BLaER1 treated with 17β-estradiol and CSF1 and Interleukin-3, amounts not matched to agents 10 nM and 100 nM (cell line): ENCODE measurements around the gene NPIPB2.
"Not testable (repeated sequence)": the region's sequence is repeated elsewhere in the genome, so short reads cannot be mapped to it uniquely, and the experiment has no call there.

Experiments
- H3K27ac ChIP-seq, 11 experiments: shearing (Covaris generic); formaldehyde crosslinking; 2 replicates each; pipeline ENCODE4 v1.8.1; 2022
- H3K27me3 ChIP-seq, 11 experiments: shearing (Covaris generic); formaldehyde crosslinking; 2 replicates each; pipeline ENCODE4 v1.8.1; 2022
- H3K36me3 ChIP-seq, 11 experiments: shearing (Covaris generic); formaldehyde crosslinking; 2 replicates each; pipeline ENCODE4 v1.8.1; 2022
- H3K4me1 ChIP-seq, 10 experiments: shearing (Covaris generic); formaldehyde crosslinking; 2 replicates each; pipeline ENCODE4 v1.8.1; 2022
- H3K4me2 ChIP-seq, 11 experiments: shearing (Covaris generic); formaldehyde crosslinking; 2 replicates each; pipeline ENCODE4 v1.8.1; 2022
- H3K4me3 ChIP-seq, 10 experiments: shearing (Covaris generic); formaldehyde crosslinking; 2 replicates each; pipeline ENCODE4 v1.8.1; 2022
- H3K9ac ChIP-seq, 11 experiments: shearing (Covaris generic); formaldehyde crosslinking; 2 replicates each; pipeline ENCODE4 v1.8.1; 2022
- H3K9me3 ChIP-seq, 11 experiments: shearing (Covaris generic); formaldehyde crosslinking; replicated peaks in 1 of 11; 2 replicates each; pipeline ENCODE4 v1.8.1; 2022
- H4K20me1 ChIP-seq, 11 experiments: shearing (Covaris generic); formaldehyde crosslinking; 2 replicates each; pipeline ENCODE4 v1.8.1; 2022
- Cebpa-rat ChIP-seq, 11 experiments: shearing (Covaris generic); IDR thresholded peaks; 2 replicates each; pipeline ENCODE4 v1.8.1; 2022

NPIPB2 gene

DNA sequence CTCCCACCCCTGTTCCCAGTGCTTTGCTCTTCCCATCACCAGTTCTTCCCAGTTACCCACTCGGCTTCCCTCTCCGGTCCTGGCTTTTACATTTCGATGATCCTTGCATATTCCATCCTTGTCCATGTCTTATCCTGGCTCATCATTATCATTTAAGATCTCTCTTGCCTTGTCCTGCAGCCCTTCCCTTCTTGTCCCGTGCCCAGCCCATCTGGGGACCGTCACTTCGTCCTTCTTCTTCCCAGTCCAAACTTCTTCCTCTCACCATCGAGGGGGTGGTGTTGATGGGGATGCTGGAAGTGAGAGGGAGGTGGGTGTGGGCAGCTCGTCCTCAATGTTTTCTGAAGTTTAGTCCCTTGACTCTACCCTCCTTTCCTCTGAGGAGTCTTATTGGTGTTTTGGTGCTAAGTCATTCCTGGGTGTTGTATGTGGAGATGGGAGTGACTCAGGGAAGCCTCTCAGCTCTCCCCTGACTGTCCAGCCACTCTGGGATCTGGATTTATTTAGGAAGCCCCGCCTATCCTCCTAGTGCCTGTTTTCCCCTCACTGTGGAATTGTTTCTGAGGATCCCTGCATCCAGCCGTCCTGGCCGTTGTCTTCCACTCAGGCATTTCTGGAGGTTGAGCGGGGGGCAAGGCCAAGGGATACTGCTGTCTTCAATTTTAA is 35.7 kb upstream of the NPIPB2 start:
- peak overlapping the region; percentile 83 to 100 (median 94) for H3K4me3 ChIP-seq
- H3K27ac ChIP-seq, result peak overlapping the region in 6 of 11 experiments; percentile 68 to 90 (median 88); a peak in 7 of 22 replicates
- H3K27me3 ChIP-seq, result no peaks in the 10 kb centered on the region
- H3K4me1 ChIP-seq, result peaks cover 18 to 42% (median 29%) of the 10 kb centered on the region in 10 experiments
- no peaks in the 10 kb centered on the region for H3K9me3 ChIP-seq
- H3K9ac ChIP-seq, result peak overlapping the region; percentile 86 to 94 (median 89)
- no peak for TF ChIP-seq Cebpa-rat (IDR thresholded peaks at IDR 0.05)
- no peaks in the 10 kb centered on the region; a peak in 1 of 22 replicates for H3K36me3 ChIP-seq
- H4K20me1 ChIP-seq, result peaks cover 0 to 35% (median 0%) of the 10 kb centered on the region in 11 experiments; a peak in 2 of 22 replicates
- H3K4me2 ChIP-seq, result peak overlapping the region; percentile 88 to 99 (median 96)

GRCh38 chr16:11976850-11977375 is 35.1 kb upstream of the NPIPB2 start:
- no peak for TF ChIP-seq Cebpa-rat (IDR thresholded peaks at IDR 0.05)
- Histone ChIP-seq H3K9me3 (no peaks in the 10 kb centered on the region), H4K20me1 (peaks cover 0 to 33% (median 0%) of the 10 kb centered on the region in 11 experiments; a peak in 2 of 22 replicates), H3K4me1 (peaks cover 18 to 42% (median 29%) of the 10 kb centered on the region in 10 experiments), H3K36me3 (no peaks in the 10 kb centered on the region; a peak in 1 of 22 replicates), H3K27ac (peak overlapping the region; percentile 68 to 90 (median 84)), H3K27me3 (no peaks in the 10 kb centered on the region), H3K9ac (peak overlapping the region; percentile 86 to 94 (median 89)), H3K4me3 (peak overlapping the region; percentile 83 to 100 (median 94)), H3K4me2 (peak overlapping the region; percentile 88 to 99 (median 96))

DNA sequence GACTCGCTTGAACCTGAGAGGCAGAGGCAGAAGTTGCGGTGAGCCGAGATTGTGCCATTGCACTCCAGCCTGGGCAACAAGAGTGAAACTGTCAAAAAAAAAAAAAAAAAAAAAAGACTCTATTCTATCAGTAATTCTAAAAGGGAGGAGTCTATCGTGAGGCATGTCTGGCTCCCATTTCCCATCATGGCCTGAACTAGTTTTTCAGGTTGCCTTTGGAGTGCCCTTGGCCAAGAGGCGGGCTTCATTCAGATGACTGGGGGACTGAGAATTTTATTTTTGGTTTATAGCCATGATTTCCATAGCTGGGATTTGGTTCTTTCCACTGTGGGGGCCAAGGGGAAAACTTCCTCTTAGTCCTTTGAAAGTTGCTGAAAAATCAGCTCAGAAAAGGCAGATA is 31.2 kb upstream of the NPIPB2 start:
- Histone ChIP-seq H3K36me3 (no peaks in the 10 kb centered on the region), H4K20me1 (peaks cover 0 to 3% (median 0%) of the 10 kb centered on the region in 11 experiments; a peak in 1 of 22 replicates), H3K4me2 (no peak overlapping the region), H3K9me3 (no peaks in the 10 kb centered on the region), H3K9ac (0 out of 22 replicates have a peak overlapping the region, but pooled peaks of 1 of the 11 experiments have one; percentile 2), H3K4me1 (peaks cover 15 to 21% (median 20%) of the 10 kb centered on the region in 10 experiments), H3K4me3 (no peak overlapping the region), H3K27ac (no peak overlapping the region), H3K27me3 (no peaks in the 10 kb centered on the region)
- no peak for TF ChIP-seq Cebpa-rat (IDR thresholded peaks at IDR 0.05)

- H3K4me1 ChIP-seq, result peaks cover 8 to 18% (median 15%) of the 10 kb centered on the region in 10 experiments
- no peaks in the 10 kb centered on the region for H3K9me3 ChIP-seq
- no peak overlapping the region for H3K9ac ChIP-seq
- H3K36me3 ChIP-seq, result no peaks in the 10 kb centered on the region
- H3K4me2 ChIP-seq, result peak overlapping the region in 3 of 11 experiments; percentile 22 to 45 (median 26); a peak in 3 of 22 replicates
- no peak overlapping the region for H3K4me3 ChIP-seq
- H4K20me1 ChIP-seq, result no peaks in the 10 kb centered on the region
- H3K27me3 ChIP-seq, result no peaks in the 10 kb centered on the region
- H3K27ac ChIP-seq, result no peak overlapping the region
- no peak for TF ChIP-seq Cebpa-rat (IDR thresholded peaks at IDR 0.05)
These were observed 30.3 kb upstream of the NPIPB2 start for GRCh38 chr16:11972128-11972527.

GRCh38 chr16:11970292-11970691 is 28.4 kb upstream of the NPIPB2 start:
- H3K36me3 ChIP-seq, H3K4me3 ChIP-seq, H3K27me3 ChIP-seq, H3K9ac ChIP-seq, H3K4me2 ChIP-seq, H3K27ac ChIP-seq, H3K9me3 ChIP-seq, H4K20me1 ChIP-seq: not testable (repeated sequence)
- peaks cover 12 to 25% (median 23%) of the 10 kb centered on the region in 10 experiments for H3K4me1 ChIP-seq

- Histone ChIP-seq H3K4me2 (no peak overlapping the region), H3K9ac (no peak overlapping the region)
These were observed 26.7 kb upstream of the NPIPB2 start for GRCh38 chr16:11968577-11968976.

GRCh38 chr16:11967195-11967911 is 25.5 kb upstream of the NPIPB2 start:
- Histone ChIP-seq H3K4me2 (peak overlapping the region in 8 of 11 experiments; percentile 36 to 76 (median 70); a peak in 14 of 22 replicates), H3K9ac (no peak overlapping the region)

More at GRCh38 chr16:11968577-11968976, 26.7 kb upstream of the NPIPB2 start:
- no peaks in the 10 kb centered on the region for H3K9me3 ChIP-seq
- no peak overlapping the region for H3K4me3 ChIP-seq
- H4K20me1 ChIP-seq, result no peaks in the 10 kb centered on the region
- peaks cover 12 to 42% (median 39%) of the 10 kb centered on the region in 10 experiments for H3K4me1 ChIP-seq
- no peaks in the 10 kb centered on the region for H3K27me3 ChIP-seq
- H3K36me3 ChIP-seq, result no peaks in the 10 kb centered on the region
- no peak for TF ChIP-seq Cebpa-rat (IDR thresholded peaks at IDR 0.05)
- H3K27ac ChIP-seq, result no peak overlapping the region

DNA sequence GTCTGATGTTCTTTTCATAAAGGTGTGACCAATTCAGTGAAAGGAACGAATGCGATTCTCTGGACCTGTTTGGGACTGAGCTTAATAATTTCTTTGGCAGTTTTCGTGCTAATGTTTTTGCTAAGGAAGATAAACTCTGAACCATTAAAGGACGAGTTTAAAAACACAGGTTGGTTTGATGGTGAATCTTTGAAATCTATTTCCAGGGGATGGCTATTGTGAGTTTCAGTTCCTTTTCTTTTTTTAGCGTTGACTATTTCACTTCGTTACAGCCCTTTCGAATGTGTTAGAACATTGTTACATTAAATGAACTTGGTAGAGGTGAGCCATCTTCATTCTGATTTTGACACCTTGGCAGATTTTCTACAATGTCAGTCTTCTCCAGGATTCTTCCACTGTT is 24.3 kb upstream of the NPIPB2 start:
- H3K4me1 ChIP-seq, result peaks cover 12 to 50% (median 40%) of the 10 kb centered on the region in 10 experiments
- H3K27ac ChIP-seq, result peak overlapping the region in 2 of 11 experiments; percentile 0 to 11; a peak in 2 of 22 replicates
- no peak for TF ChIP-seq Cebpa-rat (IDR thresholded peaks at IDR 0.05)
- H3K4me3 ChIP-seq, result no peak overlapping the region; a peak in 1 of 20 replicates
- no peaks in the 10 kb centered on the region for H3K9me3 ChIP-seq
- no peaks in the 10 kb centered on the region for H3K36me3 ChIP-seq
- peak overlapping the region; percentile 36 to 76 (median 70) for H3K4me2 ChIP-seq
- H4K20me1 ChIP-seq, result no peaks in the 10 kb centered on the region
- peak overlapping the region in 1 of 11 experiments; percentile 9; a peak in 1 of 22 replicates for H3K9ac ChIP-seq
- no peaks in the 10 kb centered on the region for H3K27me3 ChIP-seq

More at GRCh38 chr16:11967195-11967911, 25.5 kb upstream of the NPIPB2 start:
- Histone ChIP-seq H3K27ac (no peak overlapping the region), H3K9me3 (no peaks in the 10 kb centered on the region), H4K20me1 (no peaks in the 10 kb centered on the region), H3K4me1 (peaks cover 12 to 50% (median 40%) of the 10 kb centered on the region in 10 experiments), H3K27me3 (no peaks in the 10 kb centered on the region), H3K4me3 (no peak overlapping the region), H3K36me3 (no peaks in the 10 kb centered on the region)
- TF ChIP-seq Cebpa-rat (IDR thresholded peaks at IDR 0.05), result no peak
